HCT116 (cell line): Measurements from ENCODE around the gene PRKG1. TPM values are rescaled to one million over a fixed set of nuclear protein-coding genes. Genes with fewer than 3 reads are reported as not detected.

Experiments
- ATAC-seq: fragments of 200-7000 bp; cut with Tn5 transposase; 2 replicates; pipeline ENCODE4 v1.9.1; 2020; ENCODE audit warnings: mild to moderate bottlenecking, moderate library complexity
- BruUV-seq: library from RNA; stranded (reverse); fragments of 400-500 nt; replicated peaks from 2 replicates; lab custom pipeline; 2021; lab: Mats Ljungman, UMichigan
- CTCF ChIA-PET: fragments of 300-600 bp; sonication (Branson Sonifier 250); formaldehyde crosslinking; loops from one replicate; lab custom pipeline; 2021; ENCODE audit warnings: antibody characterized with exemption; lab: Charles Lee
- POLR2A ChIA-PET: fragments of 300-600, 350-600 bp; sonication (Branson Sonifier 250); formaldehyde crosslinking; loops from one replicate; lab custom pipeline; 2021; ENCODE audit warnings: antibody characterized with exemption; lab: Charles Lee
- RAD21 ChIA-PET, 2 experiments: fragments of 300-600 bp; sonication (Branson Sonifier 250); formaldehyde crosslinking; loops; one replicate each; lab custom pipeline; 2023; ENCODE audit warnings: low total read pairs in 2 of 2; ENCODE audit not compliant: uncharacterized antibody in 2 of 2, unreplicated experiment in 2 of 2, low non-redundant PET in 1 of 2; lab: Charles Lee
- DNase-seq: peaks from one replicate; pipeline ENCODE4 v3.0.0-alpha.2; 2010; ENCODE audit warnings: low read depth, low spot score
- H2AFZ ChIP-seq: fragments of 200-600 bp; shearing (Covaris generic), sonication (generic); 2 replicates; pipeline ENCODE4 v1.6.1; 2017; ENCODE audit warnings: low read depth, mixed run types, mixed read lengths, antibody characterized with exemption, low read length; ENCODE audit not compliant: poor library complexity, severe bottlenecking
- H3K27ac ChIP-seq: 2 replicates; pipeline ENCODE4 v1.5.1; 2012; ENCODE audit warnings: low read depth, low read length
- H3K27me3 ChIP-seq: fragments of 200-600 bp; sonication (generic); 2 replicates; pipeline ENCODE4 v1.6.1; 2016; ENCODE audit warnings: mixed run types, low read length, mixed read lengths; ENCODE audit not compliant: insufficient read depth
- H3K36me3 ChIP-seq, 2 experiments: fragments of 200-500 bp in 1 of 2; fragments of 200-600 bp in 1 of 2; sonication (Bioruptor generic) in 1 of 2; sonication (generic) in 1 of 2; 2 replicates each; pipeline versions ENCODE4 v1.5.1 to v1.6.1; 2014 to 2016; ENCODE audit warnings: low read length in 2 of 2, inconsistent platforms in 1 of 2, mixed read lengths in 1 of 2, mixed run types in 1 of 2; ENCODE audit not compliant: insufficient read depth in 2 of 2, control insufficient read depth in 1 of 2
- H3K4me1 ChIP-seq, 2 experiments: fragments of 200-600 bp in 1 of 2; sonication (generic) in 1 of 2; 2 replicates each; pipeline versions ENCODE4 v1.5.1 to v1.6.1; 2012 to 2017; ENCODE audit warnings: low read length in 2 of 2, inconsistent platforms in 1 of 2, mild to moderate bottlenecking in 1 of 2, mixed read lengths in 1 of 2, mixed run types in 1 of 2, moderate library complexity in 1 of 2; ENCODE audit not compliant: insufficient read depth in 2 of 2, control insufficient read depth in 1 of 2
- H3K4me2 ChIP-seq: fragments of 200-600 bp; sonication (generic); 2 replicates; pipeline ENCODE4 v1.6.1; 2017; ENCODE audit warnings: mixed run types, low read length, mixed read lengths
- H3K4me3 ChIP-seq, 2 experiments: fragments of 200-600 bp in 1 of 2; sonication (generic) in 1 of 2; replicated peaks in 1 of 2; 2 replicates each; pipeline ENCODE4 v1.5.1; 2011 to 2016; ENCODE audit warnings: low read length in 2 of 2, control low read depth in 1 of 2, low read depth in 1 of 2, mild to moderate bottlenecking in 1 of 2, mixed read lengths in 1 of 2, mixed run types in 1 of 2
- H3K79me2 ChIP-seq: fragments of 200-600 bp; sonication (generic); 2 replicates; pipeline ENCODE4 v1.6.1; 2017; ENCODE audit warnings: mild to moderate bottlenecking, mixed run types, low read length, moderate library complexity, mixed read lengths; ENCODE audit not compliant: insufficient read depth
- H3K9ac ChIP-seq: fragments of 200-600 bp; sonication (generic); 2 replicates; pipeline ENCODE4 v1.6.1; 2016; ENCODE audit warnings: low read length, mixed read lengths
- H3K9me2 ChIP-seq: fragments of 200-600 bp; sonication (generic), shearing (Covaris generic); 2 replicates; pipeline ENCODE4 v1.6.1; 2017; ENCODE audit warnings: mixed run types, mild to moderate bottlenecking, moderate library complexity; ENCODE audit not compliant: insufficient read depth
- H3K9me3 ChIP-seq, 2 experiments: fragments of 200-500 bp in 1 of 2; fragments of 200-600 bp in 1 of 2; sonication (Bioruptor generic) in 1 of 2; sonication (generic) in 1 of 2; 2 replicates each; pipeline ENCODE4 v1.6.1; 2014 to 2017; ENCODE audit warnings: low read length in 2 of 2, mixed read lengths in 2 of 2, inconsistent platforms in 1 of 2, low read depth in 1 of 2, mild to moderate bottlenecking in 1 of 2, mixed run types in 1 of 2, moderate library complexity in 1 of 2; ENCODE audit not compliant: control insufficient read depth in 1 of 2, insufficient read depth in 1 of 2
- H4K20me1 ChIP-seq: fragments of 200-600 bp; sonication (generic), shearing (Covaris generic); 2 replicates; pipeline ENCODE4 v1.6.1; 2017; ENCODE audit warnings: mixed run types, mild to moderate bottlenecking, moderate library complexity; ENCODE audit not compliant: insufficient read depth
- CBX3 ChIP-seq: IDR thresholded peaks from 2 replicates; pipeline ENCODE4 v1.6.1; 2012; ENCODE audit warnings: low read depth
- CEBPB ChIP-seq: IDR thresholded peaks from 2 replicates; pipeline ENCODE4 v1.6.1; 2012; ENCODE audit warnings: low read depth
- EGR1 ChIP-seq: IDR thresholded peaks from 2 replicates; pipeline ENCODE4 v1.6.1; 2012; ENCODE audit warnings: low read depth
- ELF1 ChIP-seq: IDR thresholded peaks from 2 replicates; pipeline ENCODE4 v1.6.1; 2012; ENCODE audit warnings: low read depth, borderline replicate concordance
- FOSL1 ChIP-seq: IDR thresholded peaks from 2 replicates; pipeline ENCODE4 v1.6.1; 2012; ENCODE audit warnings: low read depth
- JUND ChIP-seq: IDR thresholded peaks from 2 replicates; pipeline ENCODE4 v1.6.1; 2012
- POLR2A ChIP-seq: IDR thresholded peaks from 2 replicates; pipeline ENCODE4 v1.7.0; 2011; ENCODE audit warnings: borderline replicate concordance; ENCODE audit not compliant: insufficient read depth, insufficient read length; ENCODE audit errors: extremely low read depth
- POLR2AphosphoS5 ChIP-seq: IDR thresholded peaks from 2 replicates; pipeline ENCODE4 v1.6.1; 2011; ENCODE audit warnings: mild to moderate bottlenecking, low read depth, low read length, moderate library complexity
- RAD21 ChIP-seq: IDR thresholded peaks from 2 replicates; pipeline ENCODE4 v1.6.1; 2012; ENCODE audit warnings: low read depth, mild to moderate bottlenecking
- SRF ChIP-seq: IDR thresholded peaks from 2 replicates; pipeline ENCODE4 v1.6.1; 2012; ENCODE audit warnings: low read depth
- TCF7L2 ChIP-seq: IDR thresholded peaks from 2 replicates; pipeline ENCODE4 v1.7.0; 2011; ENCODE audit warnings: borderline replicate concordance, inconsistent platforms; ENCODE audit not compliant: insufficient read depth, insufficient read length; ENCODE audit errors: extremely low read depth
- YY1 ChIP-seq: IDR thresholded peaks from 2 replicates; pipeline ENCODE4 v1.6.1; 2011; ENCODE audit warnings: low read length, low read depth, moderate library complexity, mild to moderate bottlenecking; ENCODE audit not compliant: insufficient replicate concordance; ENCODE audit errors: extremely low read depth
- ZFX ChIP-seq: fragments of 450-650 bp; IDR thresholded peaks from 2 replicates; pipeline ENCODE4 v1.6.1; 2017
- ZNF274 ChIP-seq: fragments of 200-500 bp; sonication (Bioruptor generic); IDR thresholded peaks from 2 replicates; pipeline ENCODE4 v1.6.1; 2014; ENCODE audit warnings: mild to moderate bottlenecking, low read depth, low read length, inconsistent platforms
- intact Hi-C: fragments of 100-400 bp; cut with micrococcal nuclease; formaldehyde crosslinking; loops from 2 replicates; pipeline ENCODE4 v1.10.0; 2022
- total RNA-seq: library from RNA; stranded (reverse); gene quantifications from one replicate; pipeline ENCODE4 v1.2.1, GENCODE V29; 2021; ENCODE audit not compliant: unreplicated experiment
- TF ChIP-seq, protein P1 (sequence below): IDR thresholded peaks from 2 replicates; pipeline ENCODE4 v1.6.1; 2011; ENCODE audit warnings: mild to moderate bottlenecking, low read length, moderate library complexity; ENCODE audit not compliant: insufficient replicate concordance; ENCODE audit errors: extremely low read depth
- TF ChIP-seq, protein P2 (sequence below): IDR thresholded peaks from 2 replicates; pipeline ENCODE4 v1.6.1; 2012; ENCODE audit warnings: low read depth
- TF ChIP-seq, protein P3 (sequence below): IDR thresholded peaks from 2 replicates; pipeline ENCODE4 v1.6.1; 2012

The PRKG1 gene
- total RNA-seq, 1 experiment from 2014 or later = 1.4 TPM

DNA sequence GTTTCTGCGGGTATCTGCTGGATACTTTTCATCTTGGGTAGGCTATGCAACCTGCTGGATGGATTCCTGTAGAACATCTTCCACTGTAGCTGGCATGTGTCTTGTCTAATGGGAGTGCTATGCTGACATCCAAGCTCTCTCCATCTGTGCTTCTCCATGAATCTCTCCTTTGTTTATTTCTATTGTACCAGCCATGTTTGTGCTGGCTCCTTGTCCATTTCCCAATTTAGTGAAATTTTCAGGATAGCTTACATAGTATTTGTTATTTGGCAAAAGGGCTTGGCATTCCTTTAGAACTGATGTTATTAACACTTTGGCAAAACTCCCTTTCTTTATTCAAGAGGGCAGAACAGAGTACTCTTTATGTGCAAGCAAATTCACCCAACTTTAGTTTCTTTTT is 427.1 kb downstream of the PRKG1 start:
- no TSS peak for BruUV-seq
- no peaks in the 10 kb centered on the region for H3K9me3 ChIP-seq
- H3K9ac ChIP-seq = no peak overlapping the region
- intact Hi-C loops = no loop called here
- POLR2A ChIA-PET = no interaction called here
- TF ChIP-seq, protein P1, sequence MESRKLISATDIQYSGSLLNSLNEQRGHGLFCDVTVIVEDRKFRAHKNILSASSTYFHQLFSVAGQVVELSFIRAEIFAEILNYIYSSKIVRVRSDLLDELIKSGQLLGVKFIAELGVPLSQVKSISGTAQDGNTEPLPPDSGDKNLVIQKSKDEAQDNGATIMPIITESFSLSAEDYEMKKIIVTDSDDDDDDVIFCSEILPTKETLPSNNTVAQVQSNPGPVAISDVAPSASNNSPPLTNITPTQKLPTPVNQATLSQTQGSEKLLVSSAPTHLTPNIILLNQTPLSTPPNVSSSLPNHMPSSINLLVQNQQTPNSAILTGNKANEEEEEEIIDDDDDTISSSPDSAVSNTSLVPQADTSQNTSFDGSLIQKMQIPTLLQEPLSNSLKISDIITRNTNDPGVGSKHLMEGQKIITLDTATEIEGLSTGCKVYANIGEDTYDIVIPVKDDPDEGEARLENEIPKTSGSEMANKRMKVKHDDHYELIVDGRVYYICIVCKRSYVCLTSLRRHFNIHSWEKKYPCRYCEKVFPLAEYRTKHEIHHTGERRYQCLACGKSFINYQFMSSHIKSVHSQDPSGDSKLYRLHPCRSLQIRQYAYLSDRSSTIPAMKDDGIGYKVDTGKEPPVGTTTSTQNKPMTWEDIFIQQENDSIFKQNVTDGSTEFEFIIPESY = no peak
- TF ChIP-seq SRF (no peak), EGR1 (no peak)
- TF ChIP-seq, all 23 proteins: peak for 0
- DNase-seq (no peak), ATAC-seq (no peak)
- no peak overlapping the region for H2AFZ ChIP-seq
- H3K4me3 ChIP-seq = no peak overlapping the region
- RAD21 ChIA-PET = no interaction called here
- H3K4me1 ChIP-seq = no peaks in the 10 kb centered on the region
- CTCF ChIA-PET = no interaction called here
- H3K4me2 ChIP-seq = no peak overlapping the region
- no peaks in the 10 kb centered on the region for H3K79me2 ChIP-seq
- H3K36me3 ChIP-seq = no peaks in the 10 kb centered on the region
- peaks cover 15% of the 10 kb centered on the region for H3K27me3 ChIP-seq
- no peaks in the 10 kb centered on the region for H3K9me2 ChIP-seq
- no peaks in the 10 kb centered on the region for H4K20me1 ChIP-seq
- no peak overlapping the region for H3K27ac ChIP-seq

DNA sequence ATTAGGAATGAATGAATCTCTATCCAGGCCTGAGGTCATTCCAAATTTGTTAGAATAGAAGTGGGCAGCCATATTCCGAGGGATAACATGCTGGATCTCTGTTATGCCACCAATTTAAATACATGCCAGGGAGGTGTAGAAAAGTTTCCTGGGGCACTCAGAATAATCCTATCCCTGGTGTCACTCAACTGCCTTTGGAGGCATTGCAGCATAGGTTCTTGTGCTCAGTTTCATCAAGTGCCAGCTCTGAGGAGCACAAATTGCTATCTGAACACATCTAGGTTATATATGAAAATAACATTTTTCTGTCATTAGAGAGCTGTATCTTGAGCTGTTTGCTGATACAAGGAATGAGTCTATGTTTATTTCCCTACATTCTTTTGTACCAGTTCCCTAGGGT is 427.8 kb downstream of the PRKG1 start:
- peaks cover 15% of the 10 kb centered on the region for H3K27me3 ChIP-seq
- no peaks in the 10 kb centered on the region for H4K20me1 ChIP-seq
- RAD21 ChIA-PET = no interaction called here
- H3K9me2 ChIP-seq = no peaks in the 10 kb centered on the region
- H3K27ac ChIP-seq = no peak overlapping the region
- H3K9me3 ChIP-seq = no peaks in the 10 kb centered on the region
- CTCF ChIA-PET = no interaction called here
- DNase-seq = no peak
- TF ChIP-seq FOSL1 (no peak), POLR2AphosphoS5 (no peak), JUND (no peak), YY1 (no peak), TCF7L2 (no peak), ELF1 (no peak), CBX3 (no peak), ZNF274 (no peak), RAD21 (no peak), POLR2A (no peak), ZFX (no peak), CEBPB (no peak)
- TF ChIP-seq, protein P2, sequence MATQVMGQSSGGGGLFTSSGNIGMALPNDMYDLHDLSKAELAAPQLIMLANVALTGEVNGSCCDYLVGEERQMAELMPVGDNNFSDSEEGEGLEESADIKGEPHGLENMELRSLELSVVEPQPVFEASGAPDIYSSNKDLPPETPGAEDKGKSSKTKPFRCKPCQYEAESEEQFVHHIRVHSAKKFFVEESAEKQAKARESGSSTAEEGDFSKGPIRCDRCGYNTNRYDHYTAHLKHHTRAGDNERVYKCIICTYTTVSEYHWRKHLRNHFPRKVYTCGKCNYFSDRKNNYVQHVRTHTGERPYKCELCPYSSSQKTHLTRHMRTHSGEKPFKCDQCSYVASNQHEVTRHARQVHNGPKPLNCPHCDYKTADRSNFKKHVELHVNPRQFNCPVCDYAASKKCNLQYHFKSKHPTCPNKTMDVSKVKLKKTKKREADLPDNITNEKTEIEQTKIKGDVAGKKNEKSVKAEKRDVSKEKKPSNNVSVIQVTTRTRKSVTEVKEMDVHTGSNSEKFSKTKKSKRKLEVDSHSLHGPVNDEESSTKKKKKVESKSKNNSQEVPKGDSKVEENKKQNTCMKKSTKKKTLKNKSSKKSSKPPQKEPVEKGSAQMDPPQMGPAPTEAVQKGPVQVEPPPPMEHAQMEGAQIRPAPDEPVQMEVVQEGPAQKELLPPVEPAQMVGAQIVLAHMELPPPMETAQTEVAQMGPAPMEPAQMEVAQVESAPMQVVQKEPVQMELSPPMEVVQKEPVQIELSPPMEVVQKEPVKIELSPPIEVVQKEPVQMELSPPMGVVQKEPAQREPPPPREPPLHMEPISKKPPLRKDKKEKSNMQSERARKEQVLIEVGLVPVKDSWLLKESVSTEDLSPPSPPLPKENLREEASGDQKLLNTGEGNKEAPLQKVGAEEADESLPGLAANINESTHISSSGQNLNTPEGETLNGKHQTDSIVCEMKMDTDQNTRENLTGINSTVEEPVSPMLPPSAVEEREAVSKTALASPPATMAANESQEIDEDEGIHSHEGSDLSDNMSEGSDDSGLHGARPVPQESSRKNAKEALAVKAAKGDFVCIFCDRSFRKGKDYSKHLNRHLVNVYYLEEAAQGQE = no peak
- TF ChIP-seq, protein P3, sequence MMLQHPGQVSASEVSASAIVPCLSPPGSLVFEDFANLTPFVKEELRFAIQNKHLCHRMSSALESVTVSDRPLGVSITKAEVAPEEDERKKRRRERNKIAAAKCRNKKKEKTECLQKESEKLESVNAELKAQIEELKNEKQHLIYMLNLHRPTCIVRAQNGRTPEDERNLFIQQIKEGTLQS = no peak
- intact Hi-C loops = no loop called here
- no peak for ATAC-seq
- POLR2A ChIA-PET = no interaction called here
- H2AFZ ChIP-seq = no peak overlapping the region
- H3K4me2 ChIP-seq = no peak overlapping the region
- H3K4me1 ChIP-seq = no peaks in the 10 kb centered on the region
- no peak overlapping the region for H3K4me3 ChIP-seq
- no peaks in the 10 kb centered on the region for H3K79me2 ChIP-seq
- H3K36me3 ChIP-seq = no peaks in the 10 kb centered on the region
- no TSS peak for BruUV-seq
- H3K9ac ChIP-seq = no peak overlapping the region
